Endothelial cell (in vitro differentiated cells): ENCODE measurements around the gene ANO3. TPM values are rescaled to one million over a fixed set of nuclear protein-coding genes. Genes with fewer than 3 reads are reported as not detected.

Experiments
- DNase-seq: peaks from one replicate; pipeline ENCODE4 v3.0.0; 2021; ENCODE audit warnings: low spot score
- H3K27ac Mint-ChIP-seq: one replicate; pipeline ENCODE4 v1.8.0; 2021; ENCODE audit warnings: mixed read lengths, inconsistent platforms; ENCODE audit not compliant: unreplicated experiment
- H3K27me3 Mint-ChIP-seq: one replicate; pipeline ENCODE4 v1.8.0; 2021; ENCODE audit warnings: mild to moderate bottlenecking, moderate library complexity, mixed read lengths, inconsistent platforms; ENCODE audit not compliant: unreplicated experiment
- H3K36me3 Mint-ChIP-seq: one replicate; pipeline ENCODE4 v1.8.0; 2021; ENCODE audit warnings: mild to moderate bottlenecking, low read depth, mixed read lengths, inconsistent platforms; ENCODE audit not compliant: unreplicated experiment
- H3K4me1 Mint-ChIP-seq: one replicate; pipeline ENCODE4 v1.8.0; 2021; ENCODE audit warnings: mild to moderate bottlenecking, mixed read lengths, inconsistent platforms; ENCODE audit not compliant: unreplicated experiment
- H3K4me3 Mint-ChIP-seq: one replicate; pipeline ENCODE4 v1.8.0; 2021; ENCODE audit warnings: mild to moderate bottlenecking, mixed read lengths, inconsistent platforms; ENCODE audit not compliant: unreplicated experiment
- H3K9me3 Mint-ChIP-seq: one replicate; pipeline ENCODE4 v1.8.0; 2021; ENCODE audit warnings: mixed read lengths, inconsistent platforms; ENCODE audit not compliant: unreplicated experiment
- CTCF ChIP-seq: fragments of 200-600 bp; sonication (generic); IDR thresholded peaks from one replicate; pipeline ENCODE4 v1.5.0; 2021; ENCODE audit warnings: antibody characterized with exemption; ENCODE audit not compliant: unreplicated experiment
- total RNA-seq: library from RNA; stranded (reverse); fragmentation: NEBNext Ultra II Directional; extraction: Animal tissue kit (Norgen Biotek cat#: 25700); gene quantifications from one replicate; pipeline ENCODE4 v1.2.1, GENCODE V29; 2021; ENCODE audit not compliant: unreplicated experiment

ANO3 gene
- total RNA-seq, 1 donor from 2014 or later, result 0.36 TPM

- DNase-seq, result no peak
- H3K27me3 Mint-ChIP-seq, result no peaks in the 10 kb centered on the region
- no peaks in the 10 kb centered on the region for H3K9me3 Mint-ChIP-seq
- H3K36me3 Mint-ChIP-seq, result no peaks in the 10 kb centered on the region
- H3K4me1 Mint-ChIP-seq, result peaks cover 5% of the 10 kb centered on the region
- H3K4me3 Mint-ChIP-seq, result no peak overlapping the region
- TF ChIP-seq CTCF, result no peak
- no peak overlapping the region for H3K27ac Mint-ChIP-seq
Measured at GRCh38 chr11:26323837-26324236, 8.1 kb upstream of the ANO3 start.

GRCh38 chr11:26324270-26324669 lies 7.7 kb upstream of the ANO3 start:
- no peak for TF ChIP-seq CTCF
- Mint-ChIP-seq H3K36me3 (no peaks in the 10 kb centered on the region), H3K27me3 (no peaks in the 10 kb centered on the region), H3K4me3 (no peak overlapping the region), H3K9me3 (no peaks in the 10 kb centered on the region), H3K4me1 (peaks cover 5% of the 10 kb centered on the region), H3K27ac (no peak overlapping the region)
- no peak for DNase-seq

- Mint-ChIP-seq H3K9me3 (no peaks in the 10 kb centered on the region), H3K27me3 (no peaks in the 10 kb centered on the region), H3K4me3 (no peak overlapping the region), H3K36me3 (no peaks in the 10 kb centered on the region), H3K27ac (no peak overlapping the region), H3K4me1 (peaks cover 5% of the 10 kb centered on the region)
- no peak for DNase-seq
- no peak for TF ChIP-seq CTCF
Measured at GRCh38 chr11:26326793-26327400, 5.0 kb upstream of the ANO3 start.

GRCh38 chr11:26329206-26329605 lies 2.7 kb upstream of the ANO3 start:
- Mint-ChIP-seq H3K9me3 (no peaks in the 10 kb centered on the region), H3K4me3 (no peak overlapping the region), H3K27me3 (peaks cover 2% of the 10 kb centered on the region), H3K36me3 (no peaks in the 10 kb centered on the region), H3K4me1 (no peaks in the 10 kb centered on the region), H3K27ac (no peak overlapping the region)
- DNase-seq, result no peak
- TF ChIP-seq CTCF, result no peak

GRCh38 chr11:26330262-26330661 lies 1.7 kb upstream of the ANO3 start:
- H3K27me3 Mint-ChIP-seq, result peaks cover 2% of the 10 kb centered on the region

More at GRCh38 chr11:26330262-26330661, 1.7 kb upstream of the ANO3 start:
- no peaks in the 10 kb centered on the region for H3K36me3 Mint-ChIP-seq
- no peak for DNase-seq
- no peaks in the 10 kb centered on the region for H3K9me3 Mint-ChIP-seq
- H3K4me1 Mint-ChIP-seq, result no peaks in the 10 kb centered on the region
- TF ChIP-seq CTCF, result no peak
- H3K4me3 Mint-ChIP-seq, result no peak overlapping the region
- H3K27ac Mint-ChIP-seq, result no peak overlapping the region
